EH (cell line): ENCODE results near the gene TTLL1.

Experiments
- DNase-seq: peaks from one replicate; pipeline ENCODE4 v3.0.0-alpha.2; 2015; ENCODE audit warnings: low read depth

TTLL1 gene

GRCh38 chr22:43088984-43089717 lies at the start of gene TTLL1:
TSS of gene TTLL1 (minus strand) at chr22:43089391. CDS start at chr22:43075586, 13,805 bp downstream.
- peak; percentile 88 for DNase-seq

- DNase-seq, result no peak
These were observed 47.6 kb upstream of the TTLL1 start for GRCh38 chr22:43136801-43137200.

- DNase-seq, result peak; percentile 42
These were observed 47.1 kb upstream of the TTLL1 start for GRCh38 chr22:43136255-43136654.

DNA sequence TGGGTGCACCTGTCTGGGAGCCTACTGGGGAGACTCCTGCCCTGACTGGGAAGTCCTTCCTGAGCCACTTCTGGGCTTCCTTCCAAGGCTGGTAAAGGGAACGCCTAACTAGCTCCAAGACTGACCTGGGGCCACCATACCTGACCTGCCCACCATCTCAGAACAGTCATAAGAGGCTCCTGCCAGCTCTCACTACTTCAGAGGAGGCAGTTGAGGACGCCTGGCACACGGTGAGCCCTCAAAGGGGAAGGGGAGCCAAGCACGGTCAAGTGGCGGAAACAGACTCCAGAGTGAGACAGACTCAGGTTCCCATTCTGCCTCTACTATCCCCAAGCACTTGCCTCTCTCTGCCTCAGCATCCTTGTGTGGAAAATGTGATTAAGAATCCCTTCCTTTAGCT lies 46.4 kb upstream of the TTLL1 start:
- DNase-seq, result no peak

GRCh38 chr22:43134553-43134952 lies 45.4 kb upstream of the TTLL1 start:
- no peak for DNase-seq

DNA sequence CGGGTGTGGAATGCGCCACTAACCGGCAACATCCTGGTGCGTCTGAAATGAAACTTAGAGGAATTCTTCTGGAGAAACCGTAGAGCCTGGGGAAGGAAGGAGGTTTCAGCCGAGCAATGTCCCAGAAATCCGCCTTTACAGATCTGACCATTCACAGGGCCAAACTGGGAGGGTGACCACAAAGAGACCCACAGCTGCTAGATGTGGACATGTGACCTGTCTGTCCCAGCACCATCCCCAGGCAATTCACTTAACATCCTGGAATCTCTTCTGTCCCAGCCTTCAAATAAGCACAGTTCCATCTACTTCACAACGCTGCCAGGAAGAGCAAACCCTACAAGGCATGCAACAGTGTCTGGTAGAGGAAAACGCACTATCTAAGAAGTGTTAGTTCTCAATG lies 44.2 kb upstream of the TTLL1 start:
- no peak for DNase-seq

DNA sequence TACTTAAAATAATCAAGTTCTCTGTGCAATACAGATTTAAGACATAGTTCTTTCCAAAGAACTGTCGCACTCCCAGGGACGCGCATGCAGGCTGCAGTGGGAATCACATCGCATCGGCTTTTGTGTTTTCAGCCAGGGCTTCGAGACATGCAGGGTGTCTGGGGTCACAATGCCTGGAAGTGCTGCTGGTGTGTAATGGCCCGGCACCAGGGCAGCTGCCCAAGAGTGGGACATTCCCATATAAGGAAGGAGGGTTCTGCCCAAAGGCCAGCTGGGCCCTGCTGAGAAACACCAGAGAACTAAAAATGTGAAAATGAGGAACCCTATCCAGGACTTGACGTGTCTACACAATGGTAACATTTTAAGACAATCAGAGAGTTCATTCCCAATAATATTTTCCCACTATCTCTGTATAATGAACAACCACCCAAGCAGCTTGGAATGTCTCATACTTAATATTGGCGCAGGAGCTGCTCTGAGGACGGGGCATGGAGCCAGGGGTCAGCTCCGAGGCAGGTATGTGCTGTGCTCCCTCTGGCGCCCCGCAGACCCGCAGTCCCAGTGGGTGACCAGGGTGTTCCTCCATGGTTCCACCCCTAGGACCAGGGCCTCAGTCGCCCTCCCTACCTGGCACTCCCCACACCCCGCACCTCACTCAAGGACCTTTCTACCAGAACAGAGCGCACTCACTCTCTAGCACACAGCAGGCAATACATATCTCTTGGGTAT lies 42.7 kb upstream of the TTLL1 start:
- DNase-seq, result no peak

- DNase-seq, result no peak
These were observed 40.5 kb upstream of the TTLL1 start for GRCh38 chr22:43129426-43130425.

DNA sequence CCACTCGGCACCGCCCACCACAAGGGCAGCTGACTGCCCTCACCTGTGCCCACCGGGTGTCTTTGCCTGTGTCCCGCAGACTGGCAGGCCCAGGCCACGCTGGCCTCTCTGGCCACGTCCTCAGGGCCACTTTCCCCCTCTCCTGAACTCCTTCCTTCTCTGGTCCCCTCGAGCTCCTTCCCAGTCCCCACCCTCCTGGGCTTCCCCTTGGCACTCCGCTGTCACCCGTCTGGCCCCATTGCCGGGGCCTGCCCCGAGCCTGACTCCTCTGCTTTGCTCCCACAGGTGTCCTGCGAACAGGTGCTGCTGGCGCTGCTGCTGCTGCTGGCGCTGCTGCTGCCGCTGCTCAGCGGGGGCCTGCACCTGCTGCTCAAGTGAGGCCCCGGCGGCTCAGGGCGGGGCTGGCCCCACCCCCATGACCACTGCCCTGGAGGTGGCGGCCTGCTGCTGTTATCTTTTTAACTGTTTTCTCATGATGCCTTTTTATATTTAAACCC lies 39.8 kb upstream of the TTLL1 start:
- DNase-seq, result no peak

DNA sequence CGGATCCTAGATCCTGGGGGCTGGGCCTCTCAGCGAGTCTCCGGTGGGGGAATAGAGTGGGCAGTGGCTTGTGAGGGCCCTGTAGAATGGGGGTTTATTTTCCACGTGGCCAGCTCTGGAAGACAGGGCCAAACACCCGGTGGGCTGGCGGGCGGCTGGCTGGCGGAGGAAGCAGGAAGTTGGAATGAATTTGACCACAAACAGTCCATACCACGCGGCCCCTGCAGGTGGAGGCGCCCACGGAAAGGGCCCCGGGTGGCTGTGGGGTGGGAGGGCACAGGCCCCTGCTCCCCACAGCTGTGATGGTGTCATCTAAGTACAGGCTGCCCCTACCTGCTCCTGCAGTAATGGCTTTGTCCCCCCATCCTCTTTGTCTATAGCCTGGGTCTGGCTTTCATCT lies 38.9 kb upstream of the TTLL1 start:
- DNase-seq, result no peak

GRCh38 chr22:43127166-43127908 lies 38.1 kb upstream of the TTLL1 start:
- DNase-seq, result no peak

- peak; percentile 82 for DNase-seq
These were observed 37.4 kb upstream of the TTLL1 start for GRCh38 chr22:43126501-43127165.

DNA sequence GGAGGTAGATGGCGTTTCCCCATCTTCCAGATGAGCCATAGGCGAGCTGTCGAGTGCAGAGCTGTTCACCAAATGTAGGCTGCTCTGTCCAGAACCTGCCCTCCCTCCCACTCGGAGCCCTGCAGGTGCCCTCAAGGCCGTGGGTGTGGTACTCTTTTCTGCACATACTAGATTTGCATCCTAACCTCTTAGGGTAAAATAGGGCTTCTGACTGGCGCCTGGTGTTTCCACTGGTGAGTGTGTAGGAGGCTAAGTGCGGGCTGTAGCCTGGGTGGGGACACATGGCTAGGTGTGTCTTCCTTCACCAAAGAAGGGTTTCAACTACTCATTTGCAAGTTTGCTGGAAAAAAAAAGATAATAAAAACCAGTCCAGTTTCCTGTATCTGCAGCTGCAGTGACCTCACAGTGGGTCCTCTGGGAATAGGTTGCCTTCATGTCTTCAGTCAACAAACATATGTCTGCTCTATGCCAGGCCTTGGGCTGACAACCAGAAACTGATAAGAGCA lies 29.8 kb upstream of the TTLL1 start:
- DNase-seq, result no peak

GRCh38 chr22:43118024-43118849 lies 29.0 kb upstream of the TTLL1 start:
- no peak for DNase-seq

GRCh38 chr22:43116932-43117331 lies 27.7 kb upstream of the TTLL1 start:
- no peak for DNase-seq

DNA sequence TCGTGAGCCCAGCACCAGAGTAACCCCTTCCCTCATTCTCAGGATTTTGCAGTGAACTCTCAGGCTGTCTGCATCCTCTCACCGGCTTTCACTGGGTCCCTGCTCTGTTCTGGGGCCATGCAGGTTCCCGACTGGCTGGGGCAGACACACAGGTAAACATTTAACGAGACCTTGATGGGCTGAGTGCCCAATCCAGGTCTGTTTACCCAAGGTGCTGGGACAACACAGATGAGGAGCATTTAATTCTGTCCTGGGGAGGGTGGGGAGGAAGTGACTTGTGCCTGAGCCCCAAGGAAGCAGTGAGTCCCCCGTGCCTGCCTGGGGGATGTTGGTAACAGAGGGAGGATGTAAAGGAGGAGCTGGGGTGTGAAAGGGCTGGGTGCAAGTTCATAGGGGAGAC lies 25.8 kb upstream of the TTLL1 start:
- DNase-seq, result no peak

DNA sequence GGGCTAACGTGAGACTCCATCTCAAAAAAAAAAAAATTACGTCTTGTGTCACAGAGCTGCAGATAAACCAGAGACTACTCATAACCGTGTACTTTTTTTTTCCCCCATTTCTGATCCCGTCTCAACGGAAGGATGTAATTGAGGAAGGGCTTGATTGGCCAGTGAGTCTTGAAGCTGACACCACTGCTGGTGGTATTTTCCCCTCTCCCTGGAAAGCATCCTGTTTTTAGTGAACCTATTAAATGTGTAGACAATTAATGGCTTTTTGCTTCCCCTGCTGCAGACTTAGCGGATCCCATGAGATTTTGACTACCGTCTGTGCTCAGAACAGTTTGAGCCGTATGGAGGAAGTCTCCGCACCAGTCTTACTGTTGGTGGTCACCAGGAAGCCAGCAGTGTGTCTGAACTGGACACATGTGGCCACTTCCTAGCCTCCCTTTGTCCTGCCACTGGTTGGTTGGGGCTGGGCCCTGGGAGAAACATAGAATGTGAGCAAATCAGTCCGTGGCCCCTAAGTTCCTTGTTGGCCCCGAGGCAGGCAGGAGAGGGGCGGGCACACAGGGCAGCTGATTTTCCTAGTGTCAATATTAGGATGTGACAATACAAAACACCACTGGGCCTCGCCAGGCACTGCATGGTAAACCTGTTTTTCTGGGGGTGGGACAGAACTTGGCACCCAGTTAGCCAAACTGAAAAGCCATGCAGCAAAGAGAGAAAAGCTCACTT lies 24.5 kb upstream of the TTLL1 start:
- no peak for DNase-seq

DNA sequence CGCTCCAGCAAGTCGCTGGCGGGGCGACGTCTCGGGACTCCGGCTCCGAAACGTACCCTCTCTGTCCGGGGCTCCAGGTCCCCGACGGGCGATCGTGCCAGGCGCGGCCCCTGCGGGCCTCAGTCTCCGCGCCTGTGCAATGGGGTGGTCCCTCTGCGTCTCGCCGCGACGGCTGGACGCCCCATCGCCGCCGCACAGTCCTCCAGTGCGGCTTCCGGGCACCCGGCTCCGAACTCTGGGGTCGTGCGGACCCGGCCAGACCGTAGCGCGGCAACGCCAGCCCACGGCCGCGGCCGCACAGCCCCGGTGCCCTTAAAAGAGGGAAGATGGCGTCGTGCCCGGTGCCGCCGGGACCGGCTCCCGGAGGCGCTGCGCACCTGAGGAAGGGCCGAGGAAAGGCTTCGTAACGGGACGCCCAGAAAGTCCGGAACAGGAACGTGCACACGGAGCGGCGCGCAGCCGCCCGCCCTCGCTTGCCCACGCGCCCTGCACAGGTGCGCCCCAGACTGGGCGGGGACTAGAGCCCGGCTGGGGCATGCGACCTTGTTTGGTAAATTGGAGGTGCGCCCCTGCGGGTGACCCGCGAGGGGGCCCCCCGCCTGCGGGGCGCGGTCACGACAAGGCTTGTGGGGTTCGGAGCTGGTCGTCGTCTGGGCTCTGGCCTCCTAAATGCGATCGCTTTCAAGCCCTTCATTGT lies 21.9 kb upstream of the TTLL1 start:
- no peak for DNase-seq
